ENCODE measurements around the gene C1orf174. TPM values are rescaled to one million over a fixed set of nuclear protein-coding genes. Genes with fewer than 3 reads are reported as not detected.

The C1orf174 gene
- total RNA-seq, 1 experiment from 2014 or later = 41.2 TPM

GRCh38 chr1:3902571-3903091, 2.6 kb upstream of the C1orf174 start:
- ATAC-seq (no peak), DNase-seq (ENCODE audit: low read depth, low spot score) (no peak)
- intact Hi-C loops (cut with micrococcal nuclease; ENCODE audit: unreplicated experiment) = no loop called here
- no peak overlapping the region for H3K27ac ChIP-seq (ENCODE audit: low read length)
- no peaks in the 10 kb centered on the region for H3K27me3 ChIP-seq (ENCODE audit: control insufficient read depth, insufficient read depth, low read length)
- H3K4me1 ChIP-seq (ENCODE audit: control insufficient read depth, insufficient read depth, low read length) = no peaks in the 10 kb centered on the region
- TF ChIP-seq CTCF (IDR thresholded peaks at IDR 0.05) (no peak), TCF7L2 (IDR thresholded peaks at IDR 0.05; ENCODE audit: low read depth, low read length) (no peak), POLR2AphosphoS5 (IDR thresholded peaks at IDR 0.05; ENCODE audit: low read depth, low read length) (no peak), SIN3A (IDR thresholded peaks at IDR 0.05; ENCODE audit: borderline replicate concordance, insufficient read depth, low read depth, low read length) (no peak), REST (IDR thresholded peaks at IDR 0.05; ENCODE audit: insufficient read depth in 1 of 2, low read depth in 2 of 2, low read length in 1 of 2) (no peak)
- H3K9me3 ChIP-seq (ENCODE audit: control insufficient read depth, insufficient read depth, low read depth, low read length) = no peaks in the 10 kb centered on the region; the same call in 1 of the 2 replicates
- in situ Hi-C loops (cut with HindIII; ENCODE audit: low pct_unique_long_range_greater_than_20kb, low sequenced_read_pairs) = no loop called here
- no TSS peak for BruUV-seq (replicated peaks)
- ChIA-PET CTCF (no interaction called here), POLR2A (interaction anchor here (0.5 to 0.6 kb wide), 2 partner anchors 13 to 109 kb away, joined by 4 to 6 read pairs; no protein-coding TSS in a partner anchor)
- no peaks in the 10 kb centered on the region; the same call in 1 of the 2 replicates for H3K36me3 ChIP-seq (ENCODE audit: control insufficient read depth, insufficient read depth, low read length)
- H3K4me3 ChIP-seq (ENCODE audit: low read depth in 2 of 2, low read length in 2 of 2) = no peak overlapping the region

- TF ChIP-seq POLR2AphosphoS5 (IDR thresholded peaks at IDR 0.05; ENCODE audit: low read depth, low read length) (no peak), TCF7L2 (IDR thresholded peaks at IDR 0.05; ENCODE audit: low read depth, low read length) (no peak), SIN3A (IDR thresholded peaks at IDR 0.05; ENCODE audit: borderline replicate concordance, insufficient read depth, low read depth, low read length) (no peak), REST (IDR thresholded peaks at IDR 0.05; ENCODE audit: insufficient read depth in 1 of 2, low read depth in 2 of 2, low read length in 1 of 2) (no peak), CTCF (IDR thresholded peaks at IDR 0.05) (no peak)
- Histone ChIP-seq H3K36me3 (ENCODE audit: control insufficient read depth, insufficient read depth, low read length) (no peaks in the 10 kb centered on the region; the same call in 1 of the 2 replicates), H3K4me1 (ENCODE audit: control insufficient read depth, insufficient read depth, low read length) (no peaks in the 10 kb centered on the region), H3K9me3 (ENCODE audit: control insufficient read depth, insufficient read depth, low read depth, low read length) (no peaks in the 10 kb centered on the region; the same call in 1 of the 2 replicates), H3K4me3 (ENCODE audit: low read depth in 2 of 2, low read length in 2 of 2) (no peak overlapping the region), H3K27ac (ENCODE audit: low read length) (no peak overlapping the region), H3K27me3 (ENCODE audit: control insufficient read depth, insufficient read depth, low read length) (no peaks in the 10 kb centered on the region)
- ChIA-PET POLR2A (no interaction called here), CTCF (no interaction called here)
- intact Hi-C loops (cut with micrococcal nuclease; ENCODE audit: unreplicated experiment) = no loop called here
- no peak for DNase-seq (ENCODE audit: low read depth, low spot score)
- no TSS peak for BruUV-seq (replicated peaks)
- no peak for ATAC-seq
- in situ Hi-C loops (cut with HindIII; ENCODE audit: low pct_unique_long_range_greater_than_20kb, low sequenced_read_pairs) = no loop called here
Measured at GRCh38 chr1:3902111-3902511, 2.0 kb upstream of the C1orf174 start.

All from Panc1 (cell line).